ENCODE results near the gene PHF2.
"Not testable (repeated sequence)": the region's sequence is repeated elsewhere in the genome, so short reads cannot be mapped to it uniquely, and the experiment has no call there.

PHF2 gene

GRCh38 chr9:93669116-93669957 is 93.0 kb downstream of the PHF2 start:
- no peak for DNase-seq (ENCODE audit: low read depth)

GRCh38 chr9:93669958-93670207 is 93.5 kb downstream of the PHF2 start:
- TF ChIP-seq, protein P1, sequence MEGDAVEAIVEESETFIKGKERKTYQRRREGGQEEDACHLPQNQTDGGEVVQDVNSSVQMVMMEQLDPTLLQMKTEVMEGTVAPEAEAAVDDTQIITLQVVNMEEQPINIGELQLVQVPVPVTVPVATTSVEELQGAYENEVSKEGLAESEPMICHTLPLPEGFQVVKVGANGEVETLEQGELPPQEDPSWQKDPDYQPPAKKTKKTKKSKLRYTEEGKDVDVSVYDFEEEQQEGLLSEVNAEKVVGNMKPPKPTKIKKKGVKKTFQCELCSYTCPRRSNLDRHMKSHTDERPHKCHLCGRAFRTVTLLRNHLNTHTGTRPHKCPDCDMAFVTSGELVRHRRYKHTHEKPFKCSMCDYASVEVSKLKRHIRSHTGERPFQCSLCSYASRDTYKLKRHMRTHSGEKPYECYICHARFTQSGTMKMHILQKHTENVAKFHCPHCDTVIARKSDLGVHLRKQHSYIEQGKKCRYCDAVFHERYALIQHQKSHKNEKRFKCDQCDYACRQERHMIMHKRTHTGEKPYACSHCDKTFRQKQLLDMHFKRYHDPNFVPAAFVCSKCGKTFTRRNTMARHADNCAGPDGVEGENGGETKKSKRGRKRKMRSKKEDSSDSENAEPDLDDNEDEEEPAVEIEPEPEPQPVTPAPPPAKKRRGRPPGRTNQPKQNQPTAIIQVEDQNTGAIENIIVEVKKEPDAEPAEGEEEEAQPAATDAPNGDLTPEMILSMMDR (IDR thresholded peaks at IDR 0.05; ENCODE audit: insufficient read depth, low read depth, low read length, missing control alignments): no peak
- H3K4me3 ChIP-seq (ENCODE audit: low read length): no peak overlapping the region
- no peak for DNase-seq (ENCODE audit: low read depth)

More at GRCh38 chr9:93669116-93669957, 93.0 kb downstream of the PHF2 start:
- no peak overlapping the region for H3K4me3 ChIP-seq (ENCODE audit: low read length)
- TF ChIP-seq, protein P1 (IDR thresholded peaks at IDR 0.05; ENCODE audit: insufficient read depth, low read depth, low read length, missing control alignments): no peak

DNA sequence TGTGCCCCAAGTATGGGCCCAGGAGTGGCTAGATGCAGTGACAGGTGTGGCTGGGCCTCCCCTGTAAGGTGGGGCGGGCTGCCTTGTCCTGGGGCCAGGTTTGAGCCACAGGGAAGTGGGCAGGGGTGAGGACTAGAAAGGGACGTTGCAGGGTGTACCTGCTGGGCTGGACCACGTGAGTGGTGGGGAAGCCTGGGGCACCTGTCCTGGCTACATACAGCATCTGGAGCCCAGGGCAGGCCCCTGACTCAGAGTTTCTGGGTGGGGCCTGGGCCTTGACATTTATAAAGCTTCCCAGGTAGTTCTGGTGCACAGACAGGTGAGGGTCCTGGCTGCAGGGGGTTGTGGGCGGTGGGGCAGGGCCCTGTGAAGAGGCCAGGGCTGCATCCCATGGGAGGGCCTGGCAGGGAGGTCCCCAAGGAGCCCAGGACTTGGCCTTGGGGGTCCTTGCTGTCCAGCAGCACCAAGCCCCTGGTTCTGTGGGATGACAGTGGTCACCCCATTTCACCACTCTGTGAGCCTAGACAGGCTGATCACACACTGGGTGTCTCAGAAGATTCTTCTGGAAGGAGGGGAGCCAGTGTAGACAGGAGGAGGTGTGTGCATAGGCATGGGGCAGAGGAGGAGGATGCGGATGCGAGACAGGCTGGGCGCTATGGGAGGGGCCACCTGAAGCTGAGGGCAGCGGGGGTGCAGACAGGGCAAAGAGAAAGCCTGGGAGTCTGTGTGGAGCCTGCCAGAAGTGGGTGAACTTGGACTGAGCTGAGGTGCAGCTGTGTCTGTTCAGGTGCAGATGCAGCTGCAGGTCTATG is 94.0 kb downstream of the PHF2 start:
- no peak overlapping the region for H3K4me3 ChIP-seq (ENCODE audit: low read length)
- TF ChIP-seq, protein P1 (IDR thresholded peaks at IDR 0.05; ENCODE audit: insufficient read depth, low read depth, low read length, missing control alignments): no peak
- DNase-seq (ENCODE audit: low read depth): no peak

GRCh38 chr9:93671020-93671338 is 94.6 kb downstream of the PHF2 start:
- DNase-seq (ENCODE audit: low read depth): no peak

GRCh38 chr9:93672330-93673020 is 96.1 kb downstream of the PHF2 start:
- H3K4me3 ChIP-seq (ENCODE audit: low read length); DNase-seq (ENCODE audit: low read depth): not testable (repeated sequence)

More at GRCh38 chr9:93671020-93671338, 94.6 kb downstream of the PHF2 start:
- no peak overlapping the region for H3K4me3 ChIP-seq (ENCODE audit: low read length)
- TF ChIP-seq, protein P1 (IDR thresholded peaks at IDR 0.05; ENCODE audit: insufficient read depth, low read depth, low read length, missing control alignments): no peak

DNA sequence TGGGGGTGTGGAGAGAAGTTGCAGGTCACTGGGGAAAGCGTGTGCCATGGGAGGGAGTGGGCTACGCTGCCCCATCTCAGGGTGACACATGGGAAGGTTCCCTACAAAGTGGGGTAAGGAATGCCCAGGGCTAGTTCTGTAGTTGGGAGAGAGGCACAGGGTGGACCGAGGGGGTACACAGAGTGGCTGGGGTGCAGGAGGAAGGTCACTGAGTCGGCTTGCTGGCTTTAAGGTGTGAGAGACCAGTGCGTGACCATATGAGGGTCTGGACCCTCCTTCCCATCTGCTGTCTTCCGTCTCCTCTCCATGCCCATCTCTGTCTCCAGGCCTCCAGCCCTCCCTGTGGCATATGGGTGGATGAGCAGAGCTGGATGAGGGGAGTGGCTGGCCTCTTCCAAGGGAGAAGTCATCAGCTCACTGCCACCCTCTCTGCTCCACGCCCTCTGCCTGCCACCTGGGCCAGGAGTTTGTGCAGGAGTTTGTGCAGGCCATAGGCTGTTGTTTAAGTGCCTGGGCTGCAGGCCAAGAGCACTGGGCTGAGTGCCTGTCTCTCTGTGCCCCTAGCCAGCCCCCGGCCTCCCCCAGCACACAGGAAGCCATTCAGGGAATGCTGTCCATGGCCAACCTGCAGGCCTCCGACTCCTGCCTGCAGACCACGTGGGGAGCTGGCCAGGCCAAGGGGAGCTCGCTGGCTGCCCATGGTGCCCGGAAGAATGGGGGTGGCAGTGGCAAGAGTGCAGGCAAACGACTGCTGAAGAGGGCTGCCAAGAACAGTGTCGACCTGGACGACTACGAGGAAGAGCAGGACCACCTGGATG is 96.8 kb downstream of the PHF2 start:
- DNase-seq (ENCODE audit: low read depth): no peak
- TF ChIP-seq, protein P1 (IDR thresholded peaks at IDR 0.05; ENCODE audit: insufficient read depth, low read depth, low read length, missing control alignments): no peak
- H3K4me3 ChIP-seq (ENCODE audit: low read length): no peak overlapping the region
